HFFc6 (cell line): ENCODE measurements around the gene NPB. TPM values are rescaled to one million over a fixed set of nuclear protein-coding genes. Genes with fewer than 3 reads are reported as not detected.

Source experiments
- DNase-seq: peaks from one replicate; pipeline ENCODE4 v3.0.0-alpha.2; 2018
- H3K27ac Mint-ChIP-seq: 2 replicates; pipeline ENCODE4 v1.8.0; 2020; ENCODE audit warnings: mild to moderate bottlenecking, mixed read lengths
- H3K27me3 Mint-ChIP-seq: 2 replicates; pipeline ENCODE4 v1.8.0; 2021; ENCODE audit warnings: mild to moderate bottlenecking, moderate library complexity, mixed read lengths; ENCODE audit not compliant: insufficient read depth
- H3K36me3 Mint-ChIP-seq: 2 replicates; pipeline ENCODE4 v1.8.0; 2021; ENCODE audit warnings: low read depth, mixed read lengths
- H3K4me1 Mint-ChIP-seq: 2 replicates; pipeline ENCODE4 v1.8.0; 2020; ENCODE audit warnings: low read depth, mixed read lengths
- H3K4me3 Mint-ChIP-seq: 2 replicates; pipeline ENCODE4 v1.8.0; 2020; ENCODE audit warnings: mild to moderate bottlenecking, moderate library complexity, mixed read lengths
- H3K9me3 Mint-ChIP-seq: 2 replicates; pipeline ENCODE4 v1.8.0; 2020; ENCODE audit warnings: mild to moderate bottlenecking, mixed read lengths
- total RNA-seq, 6 experiments: library from RNA; stranded (reverse); fragmentation: NEBNext Ultra II Directional; extraction: Animal tissue kit (Norgen Biotek cat#: 25700); gene quantifications; 2 replicates in 1 of 6; 3 replicates in 5 of 6; pipeline ENCODE4 v1.2.3, GENCODE V29; 2021
- TF ChIP-seq, protein P1 (sequence below): fragments of 200-600 bp; sonication (generic); IDR thresholded peaks from 2 replicates; pipeline ENCODE4 v1.5.0; 2021; ENCODE audit warnings: antibody characterized with exemption, mild to moderate bottlenecking

Gene NPB
- total RNA-seq, 6 experiments from 2014 or later, result 0.53 to 1.5 (median 0.71) TPM

DNA sequence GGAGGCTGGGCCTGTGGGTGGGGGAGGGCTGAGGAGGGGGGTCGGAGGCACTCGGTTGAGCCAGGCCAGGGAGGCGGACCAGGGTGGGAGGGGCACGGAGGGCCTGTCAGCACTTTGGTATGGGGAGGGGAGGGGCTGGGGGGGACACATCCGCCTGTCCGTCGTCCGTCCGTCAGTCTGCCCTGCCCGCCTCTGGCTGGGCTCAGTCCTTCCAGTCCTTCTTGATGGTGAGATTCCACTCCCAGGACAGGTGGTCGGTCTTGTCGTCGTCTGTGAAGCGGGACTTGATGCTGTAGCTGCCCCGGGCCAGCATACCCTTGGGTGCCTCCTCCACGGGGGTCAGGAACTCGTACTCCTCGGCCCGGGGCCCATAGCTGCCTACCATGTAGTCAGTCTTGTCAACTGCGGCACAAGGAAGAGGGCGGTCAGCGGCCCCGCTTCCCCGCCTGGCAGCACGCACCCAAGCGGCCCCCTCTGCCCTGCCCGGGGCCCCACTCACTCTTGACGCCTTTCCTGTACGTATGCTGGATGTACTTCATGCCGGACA, 33.3 kb upstream of the NPB start:
- peaks cover 5% of the 10 kb centered on the region; the same call in 1 of the 2 replicates for H3K9me3 Mint-ChIP-seq
- H3K4me3 Mint-ChIP-seq, result peak overlapping the region; percentile 92
- TF ChIP-seq, protein P1, sequence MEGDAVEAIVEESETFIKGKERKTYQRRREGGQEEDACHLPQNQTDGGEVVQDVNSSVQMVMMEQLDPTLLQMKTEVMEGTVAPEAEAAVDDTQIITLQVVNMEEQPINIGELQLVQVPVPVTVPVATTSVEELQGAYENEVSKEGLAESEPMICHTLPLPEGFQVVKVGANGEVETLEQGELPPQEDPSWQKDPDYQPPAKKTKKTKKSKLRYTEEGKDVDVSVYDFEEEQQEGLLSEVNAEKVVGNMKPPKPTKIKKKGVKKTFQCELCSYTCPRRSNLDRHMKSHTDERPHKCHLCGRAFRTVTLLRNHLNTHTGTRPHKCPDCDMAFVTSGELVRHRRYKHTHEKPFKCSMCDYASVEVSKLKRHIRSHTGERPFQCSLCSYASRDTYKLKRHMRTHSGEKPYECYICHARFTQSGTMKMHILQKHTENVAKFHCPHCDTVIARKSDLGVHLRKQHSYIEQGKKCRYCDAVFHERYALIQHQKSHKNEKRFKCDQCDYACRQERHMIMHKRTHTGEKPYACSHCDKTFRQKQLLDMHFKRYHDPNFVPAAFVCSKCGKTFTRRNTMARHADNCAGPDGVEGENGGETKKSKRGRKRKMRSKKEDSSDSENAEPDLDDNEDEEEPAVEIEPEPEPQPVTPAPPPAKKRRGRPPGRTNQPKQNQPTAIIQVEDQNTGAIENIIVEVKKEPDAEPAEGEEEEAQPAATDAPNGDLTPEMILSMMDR, result no peak
- H3K27me3 Mint-ChIP-seq, result peaks cover 60% of the 10 kb centered on the region
- peak; percentile 82 for DNase-seq
- peaks cover 14% of the 10 kb centered on the region for H3K36me3 Mint-ChIP-seq
- H3K4me1 Mint-ChIP-seq, result peaks cover 33% of the 10 kb centered on the region
- peak overlapping the region; percentile 93 for H3K27ac Mint-ChIP-seq

DNA sequence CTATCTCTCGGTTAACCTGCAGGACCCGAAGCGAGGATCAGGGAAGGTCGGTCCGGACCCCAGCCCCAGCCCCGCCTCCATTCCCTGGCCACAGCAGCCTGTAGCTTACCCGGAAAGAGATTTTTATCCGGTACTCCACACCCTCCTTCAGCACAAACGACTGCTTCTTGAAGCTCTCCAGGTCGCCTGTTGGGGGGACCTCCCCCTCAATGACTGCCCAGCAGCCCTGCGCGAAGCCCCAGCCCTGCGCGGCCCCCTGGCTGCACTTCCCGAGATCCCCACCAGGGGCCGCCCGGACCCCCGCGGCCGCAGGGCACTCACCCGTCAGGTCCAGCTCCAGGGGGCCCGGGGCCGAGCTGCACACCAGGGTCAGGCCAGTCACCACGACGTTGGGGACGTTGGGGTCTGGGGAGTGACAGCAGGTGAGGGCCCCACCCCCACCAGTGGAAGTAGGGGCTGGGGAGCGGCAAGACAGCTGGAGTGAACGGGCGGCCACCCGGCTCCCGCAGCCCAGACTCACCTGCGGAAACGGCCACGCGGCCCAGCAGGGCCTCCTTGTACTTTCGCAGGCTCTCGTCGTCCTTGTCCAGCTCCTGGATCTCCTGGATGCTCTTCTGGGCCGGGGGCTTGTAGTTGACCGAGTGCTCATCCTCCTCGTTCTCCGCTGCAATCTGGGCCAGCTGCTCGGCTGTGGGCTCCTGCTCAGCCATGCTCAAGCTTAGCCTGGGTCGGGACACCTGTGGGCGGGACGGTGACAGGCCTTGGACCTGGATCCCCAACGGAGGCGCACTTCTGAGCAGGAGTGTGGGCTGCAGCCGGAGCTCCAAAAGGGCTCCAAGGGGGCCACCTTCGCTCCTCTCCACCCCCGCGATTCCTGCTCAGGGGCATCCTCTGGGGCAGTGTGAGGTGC, 32.6 kb upstream of the NPB start:
- Mint-ChIP-seq H3K4me1 (peaks cover 31% of the 10 kb centered on the region), H3K36me3 (peaks cover 14% of the 10 kb centered on the region), H3K27me3 (peaks cover 58% of the 10 kb centered on the region), H3K4me3 (peak overlapping the region; percentile 92), H3K9me3 (peaks cover 5% of the 10 kb centered on the region; the same call in 1 of the 2 replicates), H3K27ac (peak overlapping the region; percentile 93)
- no peak for DNase-seq
- TF ChIP-seq, protein P1, result peak; percentile 98

DNA sequence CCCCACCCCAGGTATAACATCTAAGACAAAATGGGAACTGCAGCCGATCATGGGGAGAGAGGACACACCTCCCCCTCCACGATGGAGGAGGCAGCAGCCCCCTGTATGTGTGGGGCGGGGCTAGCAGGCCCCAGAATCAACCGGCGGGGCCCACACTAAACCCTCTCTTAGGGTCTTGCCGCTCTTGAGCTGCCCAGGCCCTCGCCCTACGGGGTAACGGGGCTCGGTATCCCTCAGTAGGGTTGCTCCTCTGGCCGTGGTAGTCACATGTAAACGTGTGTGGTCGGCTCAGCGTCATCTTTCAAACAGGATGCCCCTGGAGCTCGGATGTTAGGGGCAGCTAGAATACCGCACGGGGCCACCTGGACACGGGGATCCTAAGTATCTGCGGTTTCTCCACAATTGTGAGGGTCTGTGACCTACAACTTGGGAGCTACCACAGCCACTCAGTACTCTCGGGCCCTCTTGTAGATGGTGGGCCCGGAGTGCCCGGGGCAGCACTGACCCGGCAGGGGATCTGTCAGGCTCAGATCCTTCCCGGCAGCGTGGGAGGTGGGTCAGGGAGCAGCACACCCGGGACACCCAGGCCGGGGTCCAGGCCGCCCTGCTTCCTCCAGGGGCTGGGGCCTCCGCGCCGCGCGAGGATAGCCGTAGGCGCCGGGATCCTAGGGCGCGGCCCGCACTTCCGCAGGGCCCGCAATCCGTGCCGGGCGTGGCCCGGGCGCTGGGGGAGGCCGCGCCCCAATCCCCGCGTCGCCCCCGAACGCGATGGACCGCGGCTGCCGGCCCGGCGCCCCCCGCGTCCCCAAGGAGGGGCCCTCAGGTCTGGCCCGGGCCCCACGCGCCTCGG, 31.7 kb upstream of the NPB start:
- H3K36me3 Mint-ChIP-seq, result peaks cover 14% of the 10 kb centered on the region
- peak overlapping the region; percentile 92 for H3K4me3 Mint-ChIP-seq
- peaks cover 3% of the 10 kb centered on the region; the same call in 1 of the 2 replicates for H3K9me3 Mint-ChIP-seq
- TF ChIP-seq, protein P1, result no peak
- H3K27ac Mint-ChIP-seq, result peak overlapping the region; percentile 93
- peaks cover 49% of the 10 kb centered on the region for H3K27me3 Mint-ChIP-seq
- peaks cover 31% of the 10 kb centered on the region for H3K4me1 Mint-ChIP-seq
- DNase-seq, result no peak

DNA sequence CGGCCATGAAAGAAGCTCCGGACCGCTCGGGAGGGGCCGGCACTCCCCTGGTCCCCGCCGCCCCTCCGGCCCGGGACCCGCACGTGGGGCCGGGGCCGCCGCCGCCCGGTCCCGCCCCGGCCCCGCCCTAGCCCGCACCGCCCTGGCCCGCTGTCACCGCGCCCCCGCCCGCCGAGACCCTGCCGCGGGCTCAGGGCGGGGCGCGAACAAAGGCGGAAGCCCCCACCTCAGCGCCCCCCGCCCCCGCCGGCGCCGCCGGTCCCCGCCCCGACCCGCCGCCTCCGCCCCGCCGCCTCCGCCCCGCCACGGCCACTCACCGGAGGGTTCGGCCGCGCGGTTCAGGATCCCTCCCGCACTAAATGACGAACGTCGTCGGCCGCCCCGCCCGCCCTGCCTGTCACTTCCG, 31.1 kb upstream of the NPB start, which contains the start of gene ARHGDIA:
ARHGDIA (minus strand) TSS at position 357 of the 406 bp plus-strand sequence. CDS start 1,407 bp downstream, outside the sequence.
- Mint-ChIP-seq H3K27me3 (peaks cover 43% of the 10 kb centered on the region), H3K4me1 (peaks cover 31% of the 10 kb centered on the region), H3K4me3 (peak within 1 kb of the TSS; percentile 92), H3K27ac (peak within 1 kb of the TSS; percentile 93), H3K36me3 (peaks cover 14% of the 10 kb centered on the region), H3K9me3 (no peaks in the 10 kb centered on the region)
- DNase-seq, result no peak
- TF ChIP-seq, protein P1, result no peak
